GM21825 (cell line): Measurements from ENCODE around the gene TBC1D20.
"Not testable (repeated sequence)": the region's sequence is repeated elsewhere in the genome, so short reads cannot be mapped to it uniquely, and the experiment has no call there.

Experiments
- ATAC-seq: cut with Tn5 transposase; IDR thresholded peaks from one replicate; pipeline ENCODE4 v1.9.1; 2021; ENCODE audit warnings: mild to moderate bottlenecking, moderate library complexity; ENCODE audit not compliant: unreplicated experiment

The TBC1D20 gene

GRCh38 chr20:476561-477249 is 14.4 kb upstream of the TBC1D20 start:
- ATAC-seq: not testable (repeated sequence)

GRCh38 chr20:475463-476357 is 13.4 kb upstream of the TBC1D20 start:
- ATAC-seq: no peak

GRCh38 chr20:474581-474980 is 12.2 kb upstream of the TBC1D20 start:
- ATAC-seq: no peak

- ATAC-seq: no peak
Observed at GRCh38 chr20:472889-473292, 10.6 kb upstream of the TBC1D20 start.

- no peak for ATAC-seq
Observed at GRCh38 chr20:472137-472846, 10.0 kb upstream of the TBC1D20 start.

- ATAC-seq: no peak
Observed at GRCh38 chr20:469746-470490, 7.6 kb upstream of the TBC1D20 start.

- ATAC-seq: no peak
Observed at GRCh38 chr20:467755-468154, 5.4 kb upstream of the TBC1D20 start.

GRCh38 chr20:461254-462198 is 807 bp downstream of the TBC1D20 start:
- ATAC-seq: peak; percentile 37

- ATAC-seq: no peak
Observed at GRCh38 chr20:460707-461106, 1.6 kb downstream of the TBC1D20 start.

GRCh38 chr20:460180-460579 is 2.2 kb downstream of the TBC1D20 start:
- no peak for ATAC-seq

GRCh38 chr20:458776-459175 is 3.6 kb downstream of the TBC1D20 start:
- no peak for ATAC-seq

GRCh38 chr20:454951-455350 is 7.4 kb downstream of the TBC1D20 start:
- no peak for ATAC-seq

GRCh38 chr20:452021-452420 is 10.3 kb downstream of the TBC1D20 start:
- ATAC-seq: not testable (repeated sequence)

- ATAC-seq: no peak
Observed at GRCh38 chr20:445514-446336, 16.6 kb downstream of the TBC1D20 start.

- ATAC-seq: no peak
Observed at GRCh38 chr20:444862-445426, 17.4 kb downstream of the TBC1D20 start.

- no peak for ATAC-seq
Observed at GRCh38 chr20:444117-444516, 18.2 kb downstream of the TBC1D20 start.

GRCh38 chr20:443223-443775 is 19.0 kb downstream of the TBC1D20 start:
- ATAC-seq: no peak

- ATAC-seq: no peak
Observed at GRCh38 chr20:440636-441035, 21.7 kb downstream of the TBC1D20 start.
